PFSK-1 (cell line): ENCODE measurements around the gene GSTO2.

Source experiments
- FOXP2 ChIP-seq: optimal IDR thresholded peaks from 2 replicates; pipeline ENCODE3; 2011; ENCODE audit warnings: borderline replicate concordance, control low read depth, inconsistent platforms; ENCODE audit not compliant: insufficient read depth; ENCODE audit errors: extremely low read length, extremely low read depth
- TAF1 ChIP-seq: IDR thresholded peaks from 2 replicates; pipeline ENCODE4 v1.6.1; 2012; ENCODE audit warnings: low read length, control low read depth, borderline replicate concordance; ENCODE audit not compliant: insufficient read depth

GSTO2 gene

GRCh38 chr10:104353325-104354048, 84.5 kb downstream of the GSTO2 start, which contains the start of gene CFAP58:
TSS of gene CFAP58 (plus strand) at chr10:104353833. CDS start at chr10:104353898, 65 bp downstream.
- peak; percentile 44 for TF ChIP-seq FOXP2
- TF ChIP-seq TAF1 = no peak
